Vagina (tissue), 2 donors: Measurements from ENCODE around the gene PHYHIPL.

ENCODE experiments used
- POLR2A ChIP-seq, 2 donors: fragments of 450-650 bp; IDR thresholded peaks; one replicate each; pipeline ENCODE4 v1.6.1; 2017; ENCODE audit warnings: antibody characterized with exemption in 2 of 2, mild to moderate bottlenecking in 2 of 2, moderate library complexity in 2 of 2
- POLR2AphosphoS5 ChIP-seq, 2 donors: sonication (generic); formaldehyde crosslinking; IDR thresholded peaks; one replicate each; pipeline ENCODE4 v1.9.0; 2017; ENCODE audit warnings: antibody characterized with exemption in 2 of 2, mild to moderate bottlenecking in 2 of 2, low read depth in 1 of 2; ENCODE audit not compliant: insufficient read depth in 1 of 2
- TF ChIP-seq, protein P1 (sequence below), 3 experiments: fragments of 450-650 bp in 2 of 3; fragments of 200-600 bp in 1 of 3; sonication (generic) in 1 of 3; IDR thresholded peaks; one replicate each; pipeline ENCODE4 v1.5.1; 2017 to 2019; ENCODE audit warnings: antibody characterized with exemption in 3 of 3, mild to moderate bottlenecking in 2 of 3, moderate library complexity in 2 of 3

DNA sequence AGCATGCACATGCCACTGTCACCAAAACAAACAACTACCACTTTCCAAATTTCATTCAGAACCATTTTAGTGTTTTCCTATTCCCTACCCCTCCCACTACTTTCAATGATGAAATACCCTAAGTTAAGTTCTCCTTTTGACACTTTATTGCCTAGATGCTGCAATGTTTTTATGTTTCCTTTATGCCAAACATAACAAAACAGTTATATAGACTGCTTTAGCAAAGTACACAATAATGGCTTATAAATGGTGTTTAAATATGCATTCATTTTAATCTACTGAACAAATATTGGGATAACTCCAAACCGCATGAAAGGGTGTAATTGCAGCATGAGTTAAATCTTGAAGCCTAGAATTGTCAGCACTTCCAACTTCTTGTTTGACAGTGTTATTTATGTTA, 69.2 kb downstream of the PHYHIPL start:
- TF ChIP-seq, protein P1, sequence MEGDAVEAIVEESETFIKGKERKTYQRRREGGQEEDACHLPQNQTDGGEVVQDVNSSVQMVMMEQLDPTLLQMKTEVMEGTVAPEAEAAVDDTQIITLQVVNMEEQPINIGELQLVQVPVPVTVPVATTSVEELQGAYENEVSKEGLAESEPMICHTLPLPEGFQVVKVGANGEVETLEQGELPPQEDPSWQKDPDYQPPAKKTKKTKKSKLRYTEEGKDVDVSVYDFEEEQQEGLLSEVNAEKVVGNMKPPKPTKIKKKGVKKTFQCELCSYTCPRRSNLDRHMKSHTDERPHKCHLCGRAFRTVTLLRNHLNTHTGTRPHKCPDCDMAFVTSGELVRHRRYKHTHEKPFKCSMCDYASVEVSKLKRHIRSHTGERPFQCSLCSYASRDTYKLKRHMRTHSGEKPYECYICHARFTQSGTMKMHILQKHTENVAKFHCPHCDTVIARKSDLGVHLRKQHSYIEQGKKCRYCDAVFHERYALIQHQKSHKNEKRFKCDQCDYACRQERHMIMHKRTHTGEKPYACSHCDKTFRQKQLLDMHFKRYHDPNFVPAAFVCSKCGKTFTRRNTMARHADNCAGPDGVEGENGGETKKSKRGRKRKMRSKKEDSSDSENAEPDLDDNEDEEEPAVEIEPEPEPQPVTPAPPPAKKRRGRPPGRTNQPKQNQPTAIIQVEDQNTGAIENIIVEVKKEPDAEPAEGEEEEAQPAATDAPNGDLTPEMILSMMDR (IDR thresholded peaks at IDR 0.05), result no peak
- TF ChIP-seq POLR2AphosphoS5 (IDR thresholded peaks at IDR 0.05; ENCODE audit: insufficient read depth in 1 of 2, low read depth in 1 of 2) (no peak), POLR2A (IDR thresholded peaks at IDR 0.05) (no peak)
